Measurements from ENCODE around the gene ASPHD2.

The ASPHD2 gene

GRCh38 chr22:26443901-26444690 is 15.0 kb downstream of the ASPHD2 start:
- no peak for TF ChIP-seq TCF4 (CRISPR knock-in tag; IDR thresholded peaks at IDR 0.05; ENCODE audit: borderline replicate concordance)
- TF ChIP-seq ZNF70 (CRISPR knock-in tag; IDR thresholded peaks at IDR 0.05), result no peak
- TF ChIP-seq ESRRG (CRISPR knock-in tag; IDR thresholded peaks at IDR 0.05), result no peak
- TF ChIP-seq ARNTL (CRISPR knock-in tag; IDR thresholded peaks at IDR 0.05; ENCODE audit: borderline replicate concordance, low read depth), result no peak
- TF ChIP-seq ZFP30 (CRISPR knock-in tag; IDR thresholded peaks at IDR 0.05), result no peak
- no peak for TF ChIP-seq PPARA (CRISPR knock-in tag; IDR thresholded peaks at IDR 0.05; ENCODE audit: borderline replicate concordance)
- no peak for ATAC-seq

GRCh38 chr22:26444777-26445176 is 15.7 kb downstream of the ASPHD2 start:
- TF ChIP-seq ESRRG (CRISPR knock-in tag; IDR thresholded peaks at IDR 0.05) (no peak), TSHZ2 (CRISPR knock-in tag; IDR thresholded peaks at IDR 0.05) (no peak), BACH2 (CRISPR knock-in tag; IDR thresholded peaks at IDR 0.05; ENCODE audit: borderline replicate concordance) (no peak)

GRCh38 chr22:26445577-26446275 is 16.7 kb downstream of the ASPHD2 start:
- ATAC-seq, result no peak
- TF ChIP-seq ZNF70 (CRISPR knock-in tag; IDR thresholded peaks at IDR 0.05) (no peak), ESRRG (CRISPR knock-in tag; IDR thresholded peaks at IDR 0.05) (no peak), CREB5 (CRISPR knock-in tag; IDR thresholded peaks at IDR 0.05; ENCODE audit: low read depth) (no peak), ZC3H10 (CRISPR knock-in tag; IDR thresholded peaks at IDR 0.05) (no peak), PPARA (CRISPR knock-in tag; IDR thresholded peaks at IDR 0.05; ENCODE audit: borderline replicate concordance) (no peak), ZNF8 (CRISPR knock-in tag; IDR thresholded peaks at IDR 0.05) (no peak), ZNF565 (CRISPR knock-in tag; conservative IDR thresholded peaks at IDR 0.05; ENCODE audit: low read depth) (no peak), TSHZ2 (CRISPR knock-in tag; IDR thresholded peaks at IDR 0.05) (no peak), CSDC2 (CRISPR knock-in tag; IDR thresholded peaks at IDR 0.05) (no peak), BACH2 (CRISPR knock-in tag; IDR thresholded peaks at IDR 0.05; ENCODE audit: borderline replicate concordance) (no peak), ISL1 (CRISPR knock-in tag; IDR thresholded peaks at IDR 0.05) (no peak), TCF4 (CRISPR knock-in tag; IDR thresholded peaks at IDR 0.05; ENCODE audit: borderline replicate concordance) (no peak), ZFP3 (CRISPR knock-in tag; IDR thresholded peaks at IDR 0.05) (no peak), PATZ1 (CRISPR knock-in tag; IDR thresholded peaks at IDR 0.05; ENCODE audit: borderline replicate concordance) (no peak)

More at GRCh38 chr22:26444777-26445176, 15.7 kb downstream of the ASPHD2 start:
- no peak for ATAC-seq
